Keratinocyte (primary cell): ENCODE results near the gene CRYAB. TPM values are rescaled to one million over a fixed set of nuclear protein-coding genes. Genes with fewer than 3 reads are reported as not detected.

ENCODE experiments used
- DNase-seq: peaks from one replicate; pipeline ENCODE4 v3.0.0-alpha.2; 2011; ENCODE audit warnings: low read depth, missing footprints, low spot score
- FAIRE-seq: peaks from 2 replicates; lab custom pipeline; 2011; peaks lifted over from hg19 to GRCh38; lab: Jason Lieb, UNC
- H2AFZ ChIP-seq: 2 replicates; pipeline ENCODE4 v1.6.0; 2012; ENCODE audit warnings: low read length, control low read depth, inconsistent platforms; ENCODE audit not compliant: control insufficient read depth
- H3K27ac ChIP-seq: 2 replicates; pipeline ENCODE4 v1.5.1; 2011; ENCODE audit warnings: low read length; ENCODE audit not compliant: control insufficient read depth, insufficient read depth
- H3K27me3 ChIP-seq: 3 replicates; pipeline ENCODE4 v1.6.0; 2011; ENCODE audit warnings: low read length; ENCODE audit not compliant: control insufficient read depth, insufficient read depth; ENCODE audit errors: extremely low read depth
- H3K36me3 ChIP-seq, 2 experiments: 2 replicates in 1 of 2; 3 replicates in 1 of 2; pipeline ENCODE4 v1.5.1; 2011; ENCODE audit warnings: low read length in 2 of 2, mild to moderate bottlenecking in 1 of 2; ENCODE audit not compliant: control insufficient read depth in 2 of 2, insufficient read depth in 2 of 2; ENCODE audit errors: extremely low read depth in 1 of 2
- H3K4me1 ChIP-seq: 3 replicates; pipeline ENCODE4 v1.5.1; 2011; ENCODE audit warnings: low read length; ENCODE audit not compliant: control insufficient read depth, insufficient read depth; ENCODE audit errors: extremely low read depth
- H3K4me2 ChIP-seq: 3 replicates; pipeline ENCODE4 v1.6.0; 2011; ENCODE audit warnings: low read depth, low read length; ENCODE audit not compliant: control insufficient read depth, insufficient read depth; ENCODE audit errors: extremely low read depth
- H3K4me3 ChIP-seq, 3 experiments: fragments of 200-600 bp in 1 of 3; sonication (generic) in 1 of 3; 2 replicates in 2 of 3; 3 replicates in 1 of 3; pipeline ENCODE4 v1.5.1; 2011 to 2016; ENCODE audit warnings: low read length in 3 of 3, mild to moderate bottlenecking in 3 of 3, control low read depth in 2 of 3, inconsistent platforms in 1 of 3, low read depth in 1 of 3, mixed read lengths in 1 of 3, mixed run types in 1 of 3, moderate library complexity in 1 of 3; ENCODE audit not compliant: control insufficient read depth in 2 of 3, insufficient read depth in 2 of 3; ENCODE audit errors: extremely low read depth in 1 of 3
- H3K79me2 ChIP-seq: 2 replicates; pipeline ENCODE4 v1.6.0; 2012; ENCODE audit warnings: low read length; ENCODE audit not compliant: control insufficient read depth, insufficient read depth
- H3K9ac ChIP-seq: 3 replicates; pipeline ENCODE4 v1.6.0; 2011; ENCODE audit warnings: low read length; ENCODE audit not compliant: control insufficient read depth, insufficient read depth; ENCODE audit errors: extremely low read depth
- H3K9me1 ChIP-seq: 3 replicates; pipeline ENCODE4 v1.6.0; 2011; ENCODE audit warnings: low read length; ENCODE audit not compliant: control insufficient read depth, insufficient read depth; ENCODE audit errors: extremely low read depth
- H3K9me3 ChIP-seq: 2 replicates; pipeline ENCODE4 v1.5.1; 2012; ENCODE audit warnings: low read depth, low read length; ENCODE audit not compliant: control insufficient read depth
- H4K20me1 ChIP-seq: 3 replicates; pipeline ENCODE4 v1.6.0; 2011; ENCODE audit warnings: low read length; ENCODE audit not compliant: control insufficient read depth, insufficient read depth; ENCODE audit errors: extremely low read depth
- CTCF ChIP-seq, 3 experiments: IDR thresholded peaks in 1 of 3; conservative IDR thresholded peaks in 1 of 3; optimal IDR thresholded peaks in 1 of 3; 2 replicates in 2 of 3; 3 replicates in 1 of 3; pipeline versions ENCODE3 to v1.5.1; 2011; ENCODE audit warnings: low read length in 3 of 3, mild to moderate bottlenecking in 3 of 3, moderate library complexity in 2 of 3, control low read depth in 1 of 3, inconsistent platforms in 1 of 3; ENCODE audit not compliant: insufficient read depth in 2 of 3; ENCODE audit errors: extremely low read depth in 1 of 3
- EZH2 ChIP-seq: IDR thresholded peaks from one replicate; pipeline ENCODE4 v1.6.1; 2012; ENCODE audit warnings: inconsistent platforms, mild to moderate bottlenecking, low read length, moderate library complexity
- dilution Hi-C: fragments of 300-500 bp; cut with MboI; formaldehyde crosslinking; loops from one replicate; pipeline ENCODE4 v1.7.0; 2020; ENCODE audit warnings: low sequenced_read_pairs; ENCODE audit not compliant: extremely low pct_ligation_motif_present
- polyA plus RNA-seq, 5 experiments: library from polyadenylated mRNA; depleted of rRNA in 3 of 5; stranded (reverse) in 3 of 5; stranded (forward) in 1 of 5; unstranded in 1 of 5; fragments of >200 nt; gene quantifications; 1 replicate in 1 of 5; 2 replicates in 3 of 5; 3 replicates in 1 of 5; pipeline versions ENCODE4 v1.2.1 to v1.2.3, GENCODE V29; 2011 to 2012; ENCODE audit warnings: missing spikeins in 2 of 5, low read depth in 1 of 5, low replicate concordance in 1 of 5

Gene CRYAB
- polyA plus RNA-seq, 1 donor (not counting 4 experiments of a cell fraction or from before 2014, with no cell fraction given), result 11.0 TPM

- no peak for TF ChIP-seq CTCF (optimal IDR thresholded peaks at IDR 0.05 in 1 of 3, IDR thresholded peaks at IDR 0.05 in 1 of 3, conservative IDR thresholded peaks at IDR 0.05 in 1 of 3; ENCODE audit: extremely low read depth in 1 of 3, insufficient read depth in 2 of 3, low read length in 3 of 3)
- no peak for TF ChIP-seq EZH2
- H3K9me1 ChIP-seq, result no peaks in the 10 kb centered on the region
- peaks cover 50% of the 10 kb centered on the region for H3K4me1 ChIP-seq
- H3K27ac ChIP-seq, result peak overlapping the region; percentile 75
- H3K4me2 ChIP-seq, result peak overlapping the region; percentile 34
- H3K9ac ChIP-seq, result peak overlapping the region; percentile 8
- H2AFZ ChIP-seq, result peak overlapping the region; percentile 1
- FAIRE-seq, result peak; percentile 81
- no peaks in the 10 kb centered on the region for H3K79me2 ChIP-seq
- no peak overlapping the region for H3K4me3 ChIP-seq
- H3K36me3 ChIP-seq, result no peaks in the 10 kb centered on the region
- DNase-seq, result peak; percentile 62
- dilution Hi-C loops, result no loop called here
- H4K20me1 ChIP-seq, result no peaks in the 10 kb centered on the region
- H3K27me3 ChIP-seq, result no peaks in the 10 kb centered on the region
- H3K9me3 ChIP-seq, result no peaks in the 10 kb centered on the region
Measured at GRCh38 chr11:111941963-111942362, 30.4 kb upstream of the CRYAB start.

GRCh38 chr11:111939836-111940604, 28.4 kb upstream of the CRYAB start:
- Histone ChIP-seq H3K9me1 (no peaks in the 10 kb centered on the region), H3K9me3 (no peaks in the 10 kb centered on the region), H3K4me2 (peak overlapping the region; percentile 4), H3K9ac (no peak overlapping the region), H3K27ac (peak overlapping the region; percentile 59), H3K36me3 (no peaks in the 10 kb centered on the region), H3K4me1 (peaks cover 50% of the 10 kb centered on the region), H3K27me3 (no peaks in the 10 kb centered on the region), H2AFZ (no peak overlapping the region), H3K79me2 (no peaks in the 10 kb centered on the region), H3K4me3 (no peak overlapping the region), H4K20me1 (no peaks in the 10 kb centered on the region)
- dilution Hi-C loops, result no loop called here
- TF ChIP-seq EZH2 (no peak), CTCF (optimal IDR thresholded peaks at IDR 0.05 in 1 of 3, IDR thresholded peaks at IDR 0.05 in 1 of 3, conservative IDR thresholded peaks at IDR 0.05 in 1 of 3; ENCODE audit: extremely low read depth in 1 of 3, insufficient read depth in 2 of 3, low read length in 3 of 3) (no peak)
- FAIRE-seq, result no peak
- peak; percentile 58 for DNase-seq
